Measurements from ENCODE around the gene COA3.

GRCh38 chr17:42795465-42795864 is 3.0 kb downstream of the COA3 start:
- TF ChIP-seq CTCF (IDR thresholded peaks at IDR 0.05) = no peak
- no peak for TF ChIP-seq EZH2 (IDR thresholded peaks at IDR 0.05; ENCODE audit: borderline replicate concordance, insufficient read depth, low read depth, low read length, poor library complexity, severe bottlenecking)
